ENCODE results near the gene ACTL6B.

DNA sequence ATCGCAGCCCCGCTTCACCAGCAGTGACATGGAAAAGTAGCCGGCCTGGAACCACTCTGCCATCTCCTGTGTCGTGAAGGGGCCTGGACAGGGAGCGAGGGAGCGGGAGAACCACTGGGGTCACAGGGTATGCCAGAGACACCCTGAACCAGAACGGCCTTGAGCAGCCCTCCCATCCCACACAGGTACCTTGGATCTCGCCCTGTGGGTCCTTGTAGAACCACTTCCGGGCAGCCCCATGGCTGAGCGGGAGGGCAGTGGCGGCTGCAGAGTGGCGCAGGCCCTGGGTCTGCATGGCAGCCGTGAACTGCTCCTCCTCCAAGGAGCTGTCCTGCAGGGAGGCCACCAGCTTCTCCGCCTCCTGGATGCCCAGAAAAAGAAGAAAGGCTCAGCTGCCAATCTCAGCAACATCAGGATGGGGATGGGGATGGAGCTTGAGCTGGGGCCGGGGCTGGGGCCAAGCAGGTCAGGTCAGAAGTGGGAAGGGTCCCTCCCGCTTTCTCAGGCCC lies 28.3 kb upstream of the ACTL6B start:
- TF ChIP-seq, protein P1, sequence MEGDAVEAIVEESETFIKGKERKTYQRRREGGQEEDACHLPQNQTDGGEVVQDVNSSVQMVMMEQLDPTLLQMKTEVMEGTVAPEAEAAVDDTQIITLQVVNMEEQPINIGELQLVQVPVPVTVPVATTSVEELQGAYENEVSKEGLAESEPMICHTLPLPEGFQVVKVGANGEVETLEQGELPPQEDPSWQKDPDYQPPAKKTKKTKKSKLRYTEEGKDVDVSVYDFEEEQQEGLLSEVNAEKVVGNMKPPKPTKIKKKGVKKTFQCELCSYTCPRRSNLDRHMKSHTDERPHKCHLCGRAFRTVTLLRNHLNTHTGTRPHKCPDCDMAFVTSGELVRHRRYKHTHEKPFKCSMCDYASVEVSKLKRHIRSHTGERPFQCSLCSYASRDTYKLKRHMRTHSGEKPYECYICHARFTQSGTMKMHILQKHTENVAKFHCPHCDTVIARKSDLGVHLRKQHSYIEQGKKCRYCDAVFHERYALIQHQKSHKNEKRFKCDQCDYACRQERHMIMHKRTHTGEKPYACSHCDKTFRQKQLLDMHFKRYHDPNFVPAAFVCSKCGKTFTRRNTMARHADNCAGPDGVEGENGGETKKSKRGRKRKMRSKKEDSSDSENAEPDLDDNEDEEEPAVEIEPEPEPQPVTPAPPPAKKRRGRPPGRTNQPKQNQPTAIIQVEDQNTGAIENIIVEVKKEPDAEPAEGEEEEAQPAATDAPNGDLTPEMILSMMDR (conservative IDR thresholded peaks at IDR 0.05): no peak
- no peak for TF ChIP-seq EZH2 (IDR thresholded peaks at IDR 0.05; ENCODE audit: low read depth)

All from PC-9 (cell line).